GM12874 (cell line): ENCODE results near the gene MUC5B.

Experiments used
- CTCF ChIP-seq: IDR thresholded peaks from 2 replicates; pipeline ENCODE4 v1.5.1; 2011; ENCODE audit warnings: low read depth, mild to moderate bottlenecking, control low read depth, low read length, moderate library complexity; ENCODE audit not compliant: insufficient read depth

The MUC5B gene

GRCh38 chr11:1308743-1309497 is 86.1 kb downstream of the MUC5B start:
- TF ChIP-seq CTCF = no peak

- no peak for TF ChIP-seq CTCF
These were observed 86.8 kb downstream of the MUC5B start, which contains the start of gene TOLLIP for GRCh38 chr11:1309498-1310317. TOLLIP (minus strand) TSS chr11:1309632; CDS start chr11:1309498, 134 bp downstream.

GRCh38 chr11:1310318-1310687 is 87.4 kb downstream of the MUC5B start:
- no peak for TF ChIP-seq CTCF

- no peak for TF ChIP-seq CTCF
These were observed 88.1 kb downstream of the MUC5B start for GRCh38 chr11:1310772-1311468.
